GM21381 (cell line): ENCODE data around the gene TNFAIP1.

Experiments
- ATAC-seq: cut with Tn5 transposase; IDR thresholded peaks from one replicate; pipeline ENCODE4 v1.9.1; 2021; ENCODE audit warnings: mild to moderate bottlenecking, moderate library complexity; ENCODE audit not compliant: unreplicated experiment

TNFAIP1 gene

GRCh38 chr17:28369684-28370034 is 34.1 kb downstream of the TNFAIP1 start:
- no peak for ATAC-seq

GRCh38 chr17:28370035-28370743 is 34.6 kb downstream of the TNFAIP1 start, which contains the start of gene VTN:
Gene VTN (minus strand): TSS chr17:28370307. CDS start chr17:28370203, 104 bp downstream.
- ATAC-seq: no peak

- no peak for ATAC-seq
Measured at GRCh38 chr17:28370744-28371103, 35.2 kb downstream of the TNFAIP1 start.

- ATAC-seq: peak; percentile 59
Measured at GRCh38 chr17:28371245-28372202, 36.0 kb downstream of the TNFAIP1 start, which contains the start of gene SARM1. Gene SARM1 (plus strand): TSS chr17:28371694. CDS start chr17:28372033, 339 bp downstream.

GRCh38 chr17:28372203-28372944 is 36.8 kb downstream of the TNFAIP1 start:
- ATAC-seq: no peak

GRCh38 chr17:28372945-28373274 is 37.3 kb downstream of the TNFAIP1 start:
- no peak for ATAC-seq

- ATAC-seq: no peak
Measured at GRCh38 chr17:28379814-28380801, 44.5 kb downstream of the TNFAIP1 start.

- ATAC-seq: no peak
Measured at GRCh38 chr17:28381141-28381825, 45.7 kb downstream of the TNFAIP1 start.

- peak; percentile 66 for ATAC-seq
Measured at GRCh38 chr17:28384281-28385036, 48.9 kb downstream of the TNFAIP1 start.

- no peak for ATAC-seq
Measured at GRCh38 chr17:28385037-28385400, 49.5 kb downstream of the TNFAIP1 start.

- no peak for ATAC-seq
Measured at GRCh38 chr17:28385406-28385805, 49.8 kb downstream of the TNFAIP1 start.

GRCh38 chr17:28386391-28386790 is 50.8 kb downstream of the TNFAIP1 start:
- no peak for ATAC-seq

GRCh38 chr17:28388106-28388505 is 52.5 kb downstream of the TNFAIP1 start:
- ATAC-seq: no peak

- ATAC-seq: no peak
Measured at GRCh38 chr17:28390141-28390540, 54.6 kb downstream of the TNFAIP1 start.

GRCh38 chr17:28390563-28390962 is 55.0 kb downstream of the TNFAIP1 start:
- ATAC-seq: no peak

- no peak for ATAC-seq
Measured at GRCh38 chr17:28390984-28391383, 55.4 kb downstream of the TNFAIP1 start.

- no peak for ATAC-seq
Measured at GRCh38 chr17:28391401-28391800, 55.8 kb downstream of the TNFAIP1 start.

GRCh38 chr17:28392491-28392890 is 56.9 kb downstream of the TNFAIP1 start:
- ATAC-seq: no peak
